SK-N-SH (cell line): ENCODE results near the gene VAPB. TPM values are rescaled to one million over a fixed set of nuclear protein-coding genes. Genes with fewer than 3 reads are reported as not detected.

ENCODE experiments used
- CTCF ChIA-PET: fragments of 300-600, 350-600 bp; formaldehyde crosslinking; extraction: SDS; loops from one replicate; lab custom pipeline; 2021; lab: Yijun Ruan, JAX
- POLR2A ChIA-PET: fragments of 350-600 bp; sonication (Branson Sonifier 250); formaldehyde crosslinking; extraction: SDS; loops from one replicate; lab custom pipeline; 2020; ENCODE audit warnings: antibody characterized with exemption, inconsistent platforms; lab: Yijun Ruan, JAX
- DNase-seq: peaks from one replicate; pipeline ENCODE4 v3.0.0; 2012
- H2AFZ ChIP-seq: fragments of 200-600 bp; sonication (generic); 2 replicates; pipeline ENCODE4 v1.8.1; 2016; ENCODE audit warnings: antibody characterized with exemption, mild to moderate bottlenecking, low read depth
- H3F3A ChIP-seq: fragments of 200-600 bp; sonication (generic); replicated peaks from 2 replicates; pipeline ENCODE3; 2016; ENCODE audit warnings: antibody characterized with exemption, mild to moderate bottlenecking; ENCODE audit not compliant: insufficient read depth
- H3K27ac ChIP-seq, 2 experiments: fragments of 200-500 bp in 1 of 2; fragments of 200-600 bp in 1 of 2; sonication (Bioruptor generic) in 1 of 2; sonication (generic), shearing (Covaris generic) in 1 of 2; 2 replicates each; pipeline versions ENCODE4 v1.5.1 to v1.6.1; 2014 to 2016; ENCODE audit warnings: low read depth in 2 of 2, inconsistent platforms in 1 of 2, low read length in 1 of 2, mild to moderate bottlenecking in 1 of 2, mixed read lengths in 1 of 2
- H3K27me3 ChIP-seq: fragments of 200-600 bp; sonication (generic), shearing (Covaris generic); 2 replicates; pipeline ENCODE4 v1.6.1; 2016; ENCODE audit warnings: mixed run types; ENCODE audit not compliant: insufficient read depth
- H3K36me3 ChIP-seq, 2 experiments: fragments of 200-500 bp in 1 of 2; fragments of 200-600 bp in 1 of 2; sonication (Bioruptor generic) in 1 of 2; sonication (generic) in 1 of 2; replicated peaks in 1 of 2; 2 replicates each; pipeline versions ENCODE3 to v1.5.1; 2014 to 2016; ENCODE audit warnings: low read length in 1 of 2, mild to moderate bottlenecking in 1 of 2; ENCODE audit not compliant: insufficient read depth in 2 of 2, control insufficient read depth in 1 of 2
- H3K4me1 ChIP-seq, 2 experiments: fragments of 200-500 bp in 1 of 2; fragments of 200-600 bp in 1 of 2; sonication (Bioruptor generic) in 1 of 2; sonication (generic), shearing (Covaris generic) in 1 of 2; 2 replicates each; pipeline versions ENCODE4 v1.5.1 to v1.6.1; 2014 to 2016; ENCODE audit warnings: low read depth in 1 of 2, low read length in 1 of 2, mixed run types in 1 of 2; ENCODE audit not compliant: insufficient read depth in 2 of 2, control insufficient read depth in 1 of 2
- H3K4me2 ChIP-seq: fragments of 200-600 bp; sonication (generic), shearing (Covaris generic); 2 replicates; pipeline ENCODE4 v1.6.1; 2017; ENCODE audit warnings: mixed run types
- H3K4me3 ChIP-seq, 2 experiments: fragments of 200-500 bp in 1 of 2; fragments of 200-600 bp in 1 of 2; sonication (Bioruptor generic) in 1 of 2; sonication (generic), shearing (Covaris generic) in 1 of 2; 2 replicates each; pipeline versions ENCODE4 v1.5.1 to v1.8.1; 2014 to 2016; ENCODE audit warnings: low read depth in 2 of 2, inconsistent platforms in 1 of 2, low read length in 1 of 2, mild to moderate bottlenecking in 1 of 2, mixed read lengths in 1 of 2, moderate library complexity in 1 of 2
- H3K79me2 ChIP-seq: fragments of 200-600 bp; sonication (generic); 2 replicates; pipeline ENCODE4 v1.8.1; 2017; ENCODE audit warnings: mild to moderate bottlenecking; ENCODE audit not compliant: insufficient read depth
- H3K9ac ChIP-seq: fragments of 200-600 bp; sonication (generic); 2 replicates; pipeline ENCODE4 v1.6.1; 2017; ENCODE audit warnings: mixed run types
- H3K9me2 ChIP-seq: fragments of 200-600 bp; sonication (generic); 2 replicates; pipeline ENCODE4 v1.6.1; 2017; ENCODE audit warnings: mixed run types
- H3K9me3 ChIP-seq: fragments of 200-600 bp; sonication (generic); 2 replicates; pipeline ENCODE4 v1.6.1; 2017; ENCODE audit warnings: mixed run types, mild to moderate bottlenecking, moderate library complexity
- H4K20me1 ChIP-seq: fragments of 200-600 bp; sonication (generic); 2 replicates; pipeline ENCODE4 v1.6.1; 2017; ENCODE audit warnings: mild to moderate bottlenecking, mixed run types; ENCODE audit not compliant: insufficient read depth
- CHD2 ChIP-seq: fragments of 150-350 bp; IDR thresholded peaks from 2 replicates; pipeline ENCODE4 v1.6.1; 2018; ENCODE audit warnings: low read length; ENCODE audit not compliant: partially characterized antibody
- CTCF ChIP-seq: fragments of 200-600 bp; sonication (generic); IDR thresholded peaks from 2 replicates; pipeline ENCODE4 v1.6.1; 2017; ENCODE audit warnings: antibody characterized with exemption, mild to moderate bottlenecking, moderate library complexity
- EZH2phosphoT487 ChIP-seq: fragments of 200-600 bp; sonication (generic); IDR thresholded peaks from 2 replicates; pipeline ENCODE4 v1.6.1; 2017; ENCODE audit warnings: low read depth, mixed run types, mild to moderate bottlenecking, antibody characterized with exemption, moderate library complexity, borderline replicate concordance
- FOXJ3 ChIP-seq: sonication (generic); formaldehyde crosslinking; IDR thresholded peaks from 2 replicates; pipeline ENCODE4 v1.5.1; 2020; ENCODE audit warnings: mild to moderate bottlenecking, missing genetic modification reagents
- FOXM1 ChIP-seq: IDR thresholded peaks from 2 replicates; pipeline ENCODE4 v1.4.0; 2012; ENCODE audit warnings: low read depth, mild to moderate bottlenecking
- IRF3 ChIP-seq: fragments of 150-350 bp; IDR thresholded peaks from 2 replicates; pipeline ENCODE4 v1.6.1; 2016; ENCODE audit warnings: mild to moderate bottlenecking, low read depth, low read length
- MEF2A ChIP-seq: IDR thresholded peaks from 2 replicates; pipeline ENCODE4 v1.4.0; 2012; ENCODE audit warnings: low read depth, borderline replicate concordance
- NFIC ChIP-seq: IDR thresholded peaks from 2 replicates; pipeline ENCODE4 v1.4.0; 2012; ENCODE audit warnings: borderline replicate concordance
- RFX5 ChIP-seq: IDR thresholded peaks from 2 replicates; pipeline ENCODE4 v1.6.1; 2012; ENCODE audit warnings: mild to moderate bottlenecking, improper control_type of control experiment, low read length
- SMC3 ChIP-seq: IDR thresholded peaks from 2 replicates; pipeline ENCODE4 v1.6.1; 2012; ENCODE audit warnings: low read depth, low read length, improper control_type of control experiment
- TEAD4 ChIP-seq: IDR thresholded peaks from 2 replicates; pipeline ENCODE4 v1.4.0; 2012; ENCODE audit warnings: mild to moderate bottlenecking, borderline replicate concordance; ENCODE audit not compliant: insufficient read depth
- USF2 ChIP-seq: fragments of 150-350 bp; IDR thresholded peaks from 2 replicates; pipeline ENCODE4 v1.6.1; 2017; ENCODE audit warnings: antibody characterized with exemption, low read length, low read depth, borderline replicate concordance
- YY1 ChIP-seq: IDR thresholded peaks from 2 replicates; pipeline ENCODE4 v1.4.0; 2012; ENCODE audit warnings: low read depth, mild to moderate bottlenecking
- ZBTB33 ChIP-seq: IDR thresholded peaks from 2 replicates; pipeline ENCODE4 v1.4.0; 2012; ENCODE audit warnings: low read depth, borderline replicate concordance
- WGBS: methylation state at CpG from one replicate; pipeline ENCODE4 v1.1.6; 2017; ENCODE audit warnings: low lambda C conversion rate; 5-methylcytosine and 5-hydroxymethylcytosine counted together
- polyA plus RNA-seq, 3 experiments: library from polyadenylated mRNA; depleted of rRNA; stranded (reverse); fragments of >200 nt; gene quantifications; 2 replicates each; pipeline ENCODE4 v1.2.3, GENCODE V29; 2012

VAPB gene
- polyA plus RNA-seq, 1 of the 3 experiments (the other 2 are of a cell fraction), result 16.9 TPM

GRCh38 chr20:58394801-58395200 is 5.8 kb downstream of the VAPB start:
- TF ChIP-seq FOXM1 (no peak), FOXJ3 (CRISPR knock-in tag) (no peak)
- POLR2A ChIA-PET, result no interaction called here
- Histone ChIP-seq H2AFZ (no peak overlapping the region), H3K27ac (no peak overlapping the region), H3K9me2 (no peaks in the 10 kb centered on the region), H3K79me2 (peaks cover 100% of the 10 kb centered on the region), H4K20me1 (peaks cover 51% of the 10 kb centered on the region), H3K4me2 (no peak overlapping the region), H3K4me3 (no peak overlapping the region), H3K9ac (no peak overlapping the region), H3K36me3 (peaks cover 11 to 29% of the 10 kb centered on the region in 2 experiments), H3K27me3 (no peaks in the 10 kb centered on the region), H3K4me1 (peaks cover 15 to 18% of the 10 kb centered on the region in 2 experiments), H3F3A (peaks cover 10% of the 10 kb centered on the region), H3K9me3 (no peaks in the 10 kb centered on the region)
- no peak for DNase-seq
- CTCF ChIA-PET, result no interaction called here
- 84% methylated on average over 4 of the region's 4 CpGs for WGBS

- Histone ChIP-seq H4K20me1 (peaks cover 55% of the 10 kb centered on the region), H3F3A (peaks cover 10% of the 10 kb centered on the region), H3K27ac (no peak overlapping the region), H3K4me1 (peaks cover 7 to 18% of the 10 kb centered on the region in 2 experiments; a peak in 3 of 4 replicates), H3K9ac (no peak overlapping the region), H3K36me3 (peaks cover 11 to 32% of the 10 kb centered on the region in 2 experiments), H3K27me3 (no peaks in the 10 kb centered on the region), H3K4me2 (no peak overlapping the region), H3K9me3 (no peaks in the 10 kb centered on the region), H2AFZ (no peak overlapping the region)
- ChIA-PET POLR2A (no interaction called here), CTCF (interaction anchor here (1.2 to 1.6 kb wide), 2 partner anchors 52 to 158 kb away, joined by 3 to 4 read pairs; no protein-coding TSS in a partner anchor)
- 88% methylated on average over 3 of the region's 3 CpGs for WGBS
- DNase-seq, result no peak
- no peak for TF ChIP-seq CTCF
- TF ChIP-seq FOXM1, result no peak
- TF ChIP-seq MEF2A, result no peak
- no peak for TF ChIP-seq RFX5
- no peak for TF ChIP-seq NFIC
- no peak for TF ChIP-seq USF2
- TF ChIP-seq CHD2, result no peak
- no peak for TF ChIP-seq TEAD4
- TF ChIP-seq YY1, result no peak
- no peak for TF ChIP-seq ZBTB33
- no peak for TF ChIP-seq EZH2phosphoT487
- no peak for TF ChIP-seq IRF3
- TF ChIP-seq SMC3, result no peak
- TF ChIP-seq, all 33 proteins: peak for 0
- Histone ChIP-seq H3K4me3 (no peak overlapping the region), H3K79me2 (peaks cover 100% of the 10 kb centered on the region), H3K9me2 (no peaks in the 10 kb centered on the region)
These were observed 6.6 kb downstream of the VAPB start for GRCh38 chr20:58395604-58396003.
